Kasumi-1 (cell line): Measurements from ENCODE around the gene THEMIS2.

ENCODE experiments used
- DNase-seq, 2 experiments: peaks; one replicate each; lab custom pipeline; 2025; lab: John Stamatoyannopoulos, UW

THEMIS2 gene

GRCh38 chr1:27885621-27886352 lies 13.4 kb downstream of the THEMIS2 start:
- peak; percentile 94 for DNase-seq

DNA sequence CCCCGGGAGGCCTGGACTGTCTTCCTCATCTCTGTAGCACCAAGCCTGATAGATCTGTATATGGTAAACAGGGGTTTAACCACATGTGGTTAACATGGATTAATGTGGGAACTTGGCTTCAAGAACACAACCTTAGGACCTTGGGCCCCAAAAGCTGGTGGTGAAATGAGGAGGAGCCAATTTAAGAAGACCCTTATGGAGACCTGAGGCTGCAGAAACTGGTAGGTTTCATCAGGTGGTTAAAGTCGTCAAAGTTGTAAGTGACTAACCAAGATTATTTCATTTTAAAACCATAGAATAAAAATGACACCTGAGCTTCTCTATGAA lies 14.0 kb downstream of the THEMIS2 start:
- no peak for DNase-seq

GRCh38 chr1:27886744-27887143 lies 14.4 kb downstream of the THEMIS2 start:
- no peak for DNase-seq

- DNase-seq, result peak; percentile 90 to 92
Observed at GRCh38 chr1:27887215-27888021, 15.1 kb downstream of the THEMIS2 start.

- DNase-seq, result no peak
Observed at GRCh38 chr1:27889506-27889905, 17.2 kb downstream of the THEMIS2 start.

GRCh38 chr1:27891196-27891889 lies 19.0 kb downstream of the THEMIS2 start:
- DNase-seq, result peak in 1 of 2 experiments; percentile 19

DNA sequence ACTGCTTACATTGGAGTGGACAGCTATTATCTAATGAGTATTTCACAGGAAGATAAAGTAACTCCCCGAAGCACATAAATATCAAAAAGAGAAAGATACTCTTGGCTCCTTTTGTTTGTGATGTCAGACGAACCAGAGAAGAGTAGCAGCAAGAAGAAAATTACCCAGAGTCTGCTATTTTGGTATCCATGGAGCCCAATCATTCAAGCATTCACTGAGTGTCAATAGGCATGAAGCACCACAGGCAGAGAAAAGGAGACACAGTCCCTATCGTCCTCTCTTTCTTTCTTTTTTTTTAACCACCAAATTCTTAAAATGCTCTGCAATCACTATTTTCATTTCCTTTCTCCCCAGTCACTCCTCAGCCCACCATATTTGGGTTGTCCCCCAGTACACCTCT lies 22.2 kb downstream of the THEMIS2 start:
- no peak for DNase-seq

- no peak for DNase-seq
Observed at GRCh38 chr1:27906759-27907158, 34.4 kb downstream of the THEMIS2 start.

GRCh38 chr1:27912429-27912828 lies 40.1 kb downstream of the THEMIS2 start:
- DNase-seq, result no peak

GRCh38 chr1:27915082-27915575 lies 42.8 kb downstream of the THEMIS2 start:
- no peak for DNase-seq

DNA sequence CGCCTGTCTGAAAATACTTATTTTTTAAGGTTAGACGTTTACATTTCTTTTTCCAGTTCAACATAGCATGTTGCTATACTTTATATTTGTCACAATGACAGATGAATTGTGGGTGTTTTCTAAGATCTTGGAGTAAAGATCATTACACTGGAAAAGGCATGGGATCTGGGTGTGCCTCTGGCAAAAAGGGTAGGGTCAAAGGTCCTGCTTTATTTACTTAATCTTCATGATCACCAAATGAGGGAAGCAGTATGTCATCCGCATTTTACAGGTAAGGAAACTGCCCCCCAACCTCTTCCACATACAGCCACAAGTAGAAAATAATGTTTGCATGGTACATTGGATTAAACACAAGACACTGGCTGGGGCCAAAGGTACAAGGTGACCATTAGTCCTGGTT lies 49.9 kb downstream of the THEMIS2 start:
- no peak for DNase-seq

DNA sequence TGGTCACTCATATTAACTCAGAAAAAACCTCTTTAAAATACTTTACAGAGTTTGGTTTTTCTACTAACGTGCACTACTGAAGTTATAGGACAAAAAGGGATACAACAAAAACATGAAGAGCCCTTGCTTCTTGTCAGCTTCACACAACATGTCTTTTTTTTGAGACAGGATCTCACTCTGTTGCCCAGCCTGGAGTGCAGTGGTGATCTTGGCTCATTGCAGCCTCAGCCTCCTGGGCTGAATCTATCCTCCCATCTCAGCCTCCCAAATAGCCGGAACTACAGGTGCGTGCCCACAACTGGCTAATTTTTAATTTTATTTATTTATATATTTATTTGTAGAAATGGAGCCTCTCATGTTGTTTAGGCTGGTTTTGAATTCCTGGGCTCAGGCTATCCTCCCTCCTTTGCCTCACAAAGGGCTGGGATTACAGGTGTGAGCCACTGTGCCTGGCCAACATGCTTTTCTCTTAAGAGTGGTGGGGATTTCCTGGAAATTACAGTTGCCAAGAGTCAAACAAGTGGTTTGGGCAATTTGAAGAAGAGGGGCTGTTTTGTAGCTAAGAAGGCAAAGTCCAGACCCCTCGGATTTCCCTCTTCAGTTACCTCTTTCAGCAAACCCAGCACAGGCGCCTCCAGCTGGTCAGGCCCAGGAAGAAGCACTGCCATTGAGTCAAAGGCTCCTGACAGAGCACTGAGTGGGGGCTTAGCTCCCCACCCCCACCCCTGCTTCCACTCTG lies 56.0 kb downstream of the THEMIS2 start:
- no peak for DNase-seq

DNA sequence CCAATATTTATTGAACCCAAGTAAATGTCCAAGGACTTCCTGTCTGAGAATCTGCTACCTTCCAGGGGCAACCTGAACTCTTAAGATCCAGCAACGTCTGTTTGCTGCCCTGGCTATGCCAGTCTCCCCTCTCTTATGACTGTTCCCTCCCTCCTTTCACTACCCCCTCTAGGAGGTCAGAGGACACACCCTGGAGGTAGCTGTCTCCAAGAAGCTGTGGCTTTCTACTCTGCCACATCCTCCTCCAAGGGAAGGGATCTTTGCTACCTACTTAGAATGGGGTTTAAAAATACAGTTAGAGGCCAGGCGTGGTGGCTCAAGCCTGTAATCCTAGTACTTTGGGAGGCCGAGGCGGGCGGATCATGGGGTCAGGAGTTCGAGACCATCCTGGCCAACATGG lies 58.8 kb downstream of the THEMIS2 start:
- no peak for DNase-seq

- DNase-seq, result peak; percentile 79 to 80
Observed at GRCh38 chr1:27931759-27932158, 59.4 kb downstream of the THEMIS2 start.

GRCh38 chr1:27934818-27935549 lies 62.6 kb downstream of the THEMIS2 start, which contains the start of gene SMPDL3B:
TSS of gene SMPDL3B (plus strand) at chr1:27935000. CDS start at chr1:27935184, 184 bp downstream.
- DNase-seq, result peak; percentile 55 to 56

GRCh38 chr1:27935721-27936120 lies 63.4 kb downstream of the THEMIS2 start:
- no peak for DNase-seq
